Fibroblast of villous mesenchyme (primary cell): ENCODE data around the gene IREB2. TPM values are rescaled to one million over a fixed set of nuclear protein-coding genes. Genes with fewer than 3 reads are reported as not detected.

Experiments
- DNase-seq: peaks from one replicate; pipeline ENCODE4 v3.0.0-alpha.2; 2010; ENCODE audit warnings: low read depth
- H3K4me3 ChIP-seq: 2 replicates; pipeline ENCODE4 v1.5.1; 2011; ENCODE audit warnings: low read depth, mild to moderate bottlenecking, low read length
- total RNA-seq: library from RNA; depleted of rRNA; stranded (reverse); fragments of >200 nt; gene quantifications from 2 replicates; pipeline ENCODE4 v1.2.3, GENCODE V29; 2012
- TF ChIP-seq, protein P1 (sequence below): IDR thresholded peaks from 2 replicates; pipeline ENCODE4 v1.5.1; 2012; ENCODE audit warnings: low read depth, mild to moderate bottlenecking, low read length; ENCODE audit not compliant: insufficient read depth

IREB2 gene
- total RNA-seq, 1 donor = 38.9 TPM

DNA sequence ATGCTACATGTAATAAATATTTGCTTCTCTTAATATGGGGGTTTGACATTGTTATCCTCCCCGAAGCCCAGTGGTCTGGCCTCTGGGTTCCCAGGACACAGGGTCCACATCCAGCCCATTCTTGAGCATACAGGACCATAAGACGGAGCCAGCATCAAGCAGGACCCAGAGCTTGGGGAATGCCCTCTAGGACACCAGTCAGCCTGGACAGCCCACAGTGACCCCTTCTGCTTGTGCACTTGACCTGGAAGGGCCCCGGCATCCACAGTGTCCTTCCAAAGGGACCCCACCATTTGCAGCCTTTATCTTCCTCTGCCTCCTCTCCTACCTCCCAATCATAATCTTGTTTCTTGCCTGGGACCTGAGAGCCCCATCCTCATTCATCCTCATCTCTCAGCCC is 46.2 kb upstream of the IREB2 start:
- TF ChIP-seq, protein P1, sequence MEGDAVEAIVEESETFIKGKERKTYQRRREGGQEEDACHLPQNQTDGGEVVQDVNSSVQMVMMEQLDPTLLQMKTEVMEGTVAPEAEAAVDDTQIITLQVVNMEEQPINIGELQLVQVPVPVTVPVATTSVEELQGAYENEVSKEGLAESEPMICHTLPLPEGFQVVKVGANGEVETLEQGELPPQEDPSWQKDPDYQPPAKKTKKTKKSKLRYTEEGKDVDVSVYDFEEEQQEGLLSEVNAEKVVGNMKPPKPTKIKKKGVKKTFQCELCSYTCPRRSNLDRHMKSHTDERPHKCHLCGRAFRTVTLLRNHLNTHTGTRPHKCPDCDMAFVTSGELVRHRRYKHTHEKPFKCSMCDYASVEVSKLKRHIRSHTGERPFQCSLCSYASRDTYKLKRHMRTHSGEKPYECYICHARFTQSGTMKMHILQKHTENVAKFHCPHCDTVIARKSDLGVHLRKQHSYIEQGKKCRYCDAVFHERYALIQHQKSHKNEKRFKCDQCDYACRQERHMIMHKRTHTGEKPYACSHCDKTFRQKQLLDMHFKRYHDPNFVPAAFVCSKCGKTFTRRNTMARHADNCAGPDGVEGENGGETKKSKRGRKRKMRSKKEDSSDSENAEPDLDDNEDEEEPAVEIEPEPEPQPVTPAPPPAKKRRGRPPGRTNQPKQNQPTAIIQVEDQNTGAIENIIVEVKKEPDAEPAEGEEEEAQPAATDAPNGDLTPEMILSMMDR = no peak
- DNase-seq = no peak
- H3K4me3 ChIP-seq = no peak overlapping the region

DNA sequence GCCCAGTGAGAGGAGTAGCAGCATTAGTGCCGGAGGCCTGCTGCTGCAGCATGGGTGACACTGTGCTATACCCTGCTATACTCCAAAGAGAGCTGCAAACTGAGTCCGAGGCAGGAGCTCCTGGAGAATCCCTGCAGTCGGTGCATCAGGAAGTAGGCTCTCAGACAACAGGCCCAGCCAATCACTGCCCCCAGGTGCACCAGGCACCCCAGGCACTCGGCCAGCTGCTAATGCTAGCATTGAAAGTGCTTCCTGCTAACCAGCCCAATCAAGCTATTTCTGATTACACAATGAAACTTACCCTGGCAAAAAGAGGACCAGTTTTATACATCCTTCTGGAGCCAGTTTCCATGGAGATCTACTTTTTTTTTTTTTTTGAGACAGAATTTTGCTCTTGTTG is 45.6 kb upstream of the IREB2 start:
- no peak overlapping the region for H3K4me3 ChIP-seq
- TF ChIP-seq, protein P1 = no peak
- DNase-seq = no peak

DNA sequence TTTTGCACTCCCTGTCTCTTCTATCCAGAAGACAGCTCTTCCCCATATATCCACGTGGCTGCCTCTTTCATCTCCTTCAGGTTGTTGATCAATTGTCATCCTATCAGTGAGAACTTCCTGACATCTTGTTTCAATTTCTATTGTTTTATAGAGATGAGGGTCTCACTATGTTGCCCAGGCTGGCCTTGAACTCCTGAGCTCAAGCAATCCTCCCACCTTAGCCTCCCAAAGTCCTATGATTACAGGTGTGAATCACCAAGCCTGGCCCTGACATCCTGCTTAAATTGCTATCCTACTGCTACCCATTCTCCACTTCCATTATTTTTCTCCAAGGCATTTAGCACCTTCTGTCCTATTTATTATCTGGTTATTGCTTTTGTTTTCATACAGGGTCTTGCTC is 44.9 kb upstream of the IREB2 start:
- TF ChIP-seq, protein P1 = no peak
- DNase-seq = no peak
- no peak overlapping the region for H3K4me3 ChIP-seq

DNA sequence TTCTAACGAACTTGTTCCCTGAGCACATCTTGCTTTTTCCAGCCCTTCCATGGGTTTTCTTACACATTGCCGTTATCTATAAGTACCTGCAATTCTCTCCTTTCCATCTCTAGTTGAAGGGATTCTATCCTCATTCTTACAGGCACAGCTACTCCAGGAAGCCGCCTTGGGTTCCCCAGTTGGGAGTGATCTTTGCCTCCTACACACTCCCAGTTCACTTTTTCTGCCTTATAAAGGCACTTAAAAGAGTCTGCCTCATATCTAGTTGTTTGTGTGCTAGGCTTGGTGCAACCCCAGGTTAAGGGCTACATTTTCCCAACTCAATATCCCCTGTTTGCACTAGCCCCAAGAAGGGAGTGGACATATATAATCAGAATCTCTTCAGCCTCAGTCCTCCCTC is 44.0 kb upstream of the IREB2 start:
- TF ChIP-seq, protein P1 = no peak
- no peak for DNase-seq
- no peak overlapping the region for H3K4me3 ChIP-seq

DNA sequence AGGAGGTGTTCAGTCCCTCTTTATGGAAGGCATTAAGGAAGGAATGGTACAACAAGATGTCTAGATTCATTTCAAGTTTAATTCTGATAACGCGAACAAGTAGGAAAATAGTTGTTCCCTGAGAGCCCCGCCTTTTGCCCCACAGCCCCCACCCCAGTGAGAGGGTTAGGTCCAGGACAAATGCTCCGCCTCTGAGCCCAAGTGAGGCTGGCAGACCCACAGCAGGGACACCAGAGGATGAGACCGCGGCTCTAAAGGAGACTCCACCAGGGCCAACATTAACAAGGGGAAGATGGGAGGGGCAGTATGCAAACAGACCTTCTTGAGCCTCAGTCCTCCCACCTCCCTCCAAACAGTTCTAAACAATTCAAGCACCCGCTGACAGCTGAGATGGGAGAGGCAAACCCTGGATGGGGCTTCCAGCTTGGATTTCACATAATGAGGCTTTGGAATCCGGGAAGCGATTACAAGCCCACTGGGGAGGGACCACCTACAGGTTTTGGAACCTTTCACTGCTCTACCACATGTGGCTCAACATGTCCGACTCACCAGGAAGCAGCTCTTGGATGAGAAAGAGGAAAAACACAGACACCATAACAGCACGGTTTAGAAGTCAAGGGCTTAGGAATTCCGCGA is 42.9 kb upstream of the IREB2 start:
- H3K4me3 ChIP-seq = no peak overlapping the region
- TF ChIP-seq, protein P1 = no peak
- no peak for DNase-seq

DNA sequence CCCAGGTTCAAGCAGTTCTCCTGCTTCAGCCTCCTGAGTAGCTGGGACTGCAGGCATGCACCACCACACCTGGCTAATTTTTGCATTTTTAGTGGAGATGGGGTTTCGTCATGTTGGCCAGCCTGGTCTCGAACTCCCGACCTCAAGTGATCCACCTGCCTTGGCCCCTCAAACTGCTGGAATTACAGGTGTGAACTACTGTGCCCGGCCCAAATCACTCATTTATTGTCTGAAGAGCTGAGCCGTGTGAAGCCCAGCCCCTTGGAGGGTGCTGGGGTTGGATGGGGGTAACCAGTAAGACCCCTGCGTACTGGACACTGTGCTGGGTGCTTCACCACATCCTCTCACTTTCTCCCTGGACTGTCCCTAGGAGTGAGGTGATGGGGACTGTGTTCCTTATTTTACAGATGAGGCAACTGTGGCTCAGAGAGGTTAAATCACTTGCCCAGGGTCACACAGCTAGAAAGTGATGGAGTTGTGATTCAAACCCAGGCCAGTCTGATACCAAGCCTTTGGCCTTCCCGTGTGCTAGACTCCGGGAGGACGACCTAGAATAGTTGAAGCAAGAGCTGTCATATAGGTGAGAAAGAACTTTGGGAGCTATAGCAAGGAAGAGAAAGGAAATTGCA is 41.7 kb upstream of the IREB2 start:
- TF ChIP-seq, protein P1 = no peak
- no peak for DNase-seq
- H3K4me3 ChIP-seq = no peak overlapping the region
